ENCODE data around the gene CYBRD1. TPM values are rescaled to one million over a fixed set of nuclear protein-coding genes. Genes with fewer than 3 reads are reported as not detected.
A peak's percentile ranks its signal among the peaks of the same experiment; 100 is the strongest.

Gene CYBRD1
- total and polyA plus RNA-seq, 2 donors (not counting 1 experiment from before 2014, with no cell fraction given) = 227 to 250 TPM

- Histone ChIP-seq H3K27ac (ENCODE audit: insufficient read depth, low read length) (peak overlapping the region; percentile 78), H3K27me3 (ENCODE audit: control insufficient read depth, insufficient read depth, low read length) (no peaks in the 10 kb centered on the region), H3K4me1 (ENCODE audit: control insufficient read depth, extremely low read depth, insufficient read depth, low read length) (peaks cover 5% of the 10 kb centered on the region), H3K36me3 (ENCODE audit: control insufficient read depth, insufficient read depth, low read length) (no peaks in the 10 kb centered on the region), H4K20me1 (ENCODE audit: control insufficient read depth, extremely low read depth, insufficient read depth, low read length) (no peaks in the 10 kb centered on the region), H3K4me3 (replicated peaks in 1 of 4; ENCODE audit: control extremely low read depth in 1 of 4, insufficient read depth in 1 of 4, low read depth in 3 of 4, low read length in 4 of 4) (peak overlapping the region; percentile 58 to 96 (median 90)), H3K9ac (ENCODE audit: insufficient read depth, low read length) (peak overlapping the region; percentile 38), H3K79me2 (ENCODE audit: control insufficient read depth, insufficient read depth, low read length) (peaks cover 28% of the 10 kb centered on the region), H3K4me2 (ENCODE audit: extremely low read depth, insufficient read depth, low read length) (peak overlapping the region; percentile 59), H3K9me3 (ENCODE audit: control insufficient read depth, insufficient read depth, low read depth, low read length) (no peaks in the 10 kb centered on the region), H2AFZ (ENCODE audit: low read length) (peak overlapping the region; percentile 61)
- no peak for DNase-seq (ENCODE audit: low read depth in 2 of 2)
- no peak for TF ChIP-seq EZH2 (IDR thresholded peaks at IDR 0.05; ENCODE audit: low read length, missing control alignments)
- TF ChIP-seq, protein P1, sequence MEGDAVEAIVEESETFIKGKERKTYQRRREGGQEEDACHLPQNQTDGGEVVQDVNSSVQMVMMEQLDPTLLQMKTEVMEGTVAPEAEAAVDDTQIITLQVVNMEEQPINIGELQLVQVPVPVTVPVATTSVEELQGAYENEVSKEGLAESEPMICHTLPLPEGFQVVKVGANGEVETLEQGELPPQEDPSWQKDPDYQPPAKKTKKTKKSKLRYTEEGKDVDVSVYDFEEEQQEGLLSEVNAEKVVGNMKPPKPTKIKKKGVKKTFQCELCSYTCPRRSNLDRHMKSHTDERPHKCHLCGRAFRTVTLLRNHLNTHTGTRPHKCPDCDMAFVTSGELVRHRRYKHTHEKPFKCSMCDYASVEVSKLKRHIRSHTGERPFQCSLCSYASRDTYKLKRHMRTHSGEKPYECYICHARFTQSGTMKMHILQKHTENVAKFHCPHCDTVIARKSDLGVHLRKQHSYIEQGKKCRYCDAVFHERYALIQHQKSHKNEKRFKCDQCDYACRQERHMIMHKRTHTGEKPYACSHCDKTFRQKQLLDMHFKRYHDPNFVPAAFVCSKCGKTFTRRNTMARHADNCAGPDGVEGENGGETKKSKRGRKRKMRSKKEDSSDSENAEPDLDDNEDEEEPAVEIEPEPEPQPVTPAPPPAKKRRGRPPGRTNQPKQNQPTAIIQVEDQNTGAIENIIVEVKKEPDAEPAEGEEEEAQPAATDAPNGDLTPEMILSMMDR (conservative IDR thresholded peaks at IDR 0.05 in 1 of 2, IDR thresholded peaks at IDR 0.05 in 1 of 2; ENCODE audit: low read depth in 1 of 2, low read length in 2 of 2) = no peak
Measured at GRCh38 chr2:171521361-171522051, 768 bp upstream of the CYBRD1 start.

DNA sequence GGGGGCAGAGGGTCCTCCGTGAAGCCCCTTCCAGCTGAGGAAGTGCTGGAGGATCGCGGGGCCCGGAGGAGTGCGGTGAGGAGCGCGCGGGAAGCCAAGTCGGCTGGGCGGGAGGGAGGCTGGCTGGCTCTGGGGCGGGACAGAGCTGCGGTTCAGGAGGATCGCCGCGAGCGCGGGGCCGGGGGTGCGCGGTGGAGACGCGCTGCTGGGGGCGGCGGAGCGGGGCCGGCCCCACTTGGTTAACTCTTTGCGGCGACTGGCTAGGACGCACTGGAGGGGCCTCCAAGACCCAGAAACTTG is 464 bp downstream of the CYBRD1 start:
- Histone ChIP-seq H3K4me3 (replicated peaks in 1 of 4; ENCODE audit: control extremely low read depth in 1 of 4, insufficient read depth in 1 of 4, low read depth in 3 of 4, low read length in 4 of 4) (peak overlapping the region; percentile 73 to 96 (median 90)), H3K27me3 (ENCODE audit: control insufficient read depth, insufficient read depth, low read length) (no peaks in the 10 kb centered on the region), H3K4me2 (ENCODE audit: extremely low read depth, insufficient read depth, low read length) (peak overlapping the region; percentile 87), H2AFZ (ENCODE audit: low read length) (peak overlapping the region; percentile 71), H4K20me1 (ENCODE audit: control insufficient read depth, extremely low read depth, insufficient read depth, low read length) (no peaks in the 10 kb centered on the region), H3K4me1 (ENCODE audit: control insufficient read depth, extremely low read depth, insufficient read depth, low read length) (peaks cover 5% of the 10 kb centered on the region), H3K27ac (ENCODE audit: insufficient read depth, low read length) (peak overlapping the region; percentile 78), H3K36me3 (ENCODE audit: control insufficient read depth, insufficient read depth, low read length) (no peaks in the 10 kb centered on the region), H3K9me3 (ENCODE audit: control insufficient read depth, insufficient read depth, low read depth, low read length) (no peaks in the 10 kb centered on the region), H3K9ac (ENCODE audit: insufficient read depth, low read length) (peak overlapping the region; percentile 75), H3K79me2 (ENCODE audit: control insufficient read depth, insufficient read depth, low read length) (peaks cover 34% of the 10 kb centered on the region)
- TF ChIP-seq, protein P1 (conservative IDR thresholded peaks at IDR 0.05 in 1 of 2, IDR thresholded peaks at IDR 0.05 in 1 of 2; ENCODE audit: low read depth in 1 of 2, low read length in 2 of 2) = no peak
- no peak for TF ChIP-seq EZH2 (IDR thresholded peaks at IDR 0.05; ENCODE audit: low read length, missing control alignments)
- peak in 1 of 2 donors; percentile 57 for DNase-seq (ENCODE audit: low read depth in 2 of 2)

- Histone ChIP-seq H3K9ac (ENCODE audit: insufficient read depth, low read length) (peak overlapping the region; percentile 75), H3K4me3 (replicated peaks in 1 of 4; ENCODE audit: control extremely low read depth in 1 of 4, insufficient read depth in 1 of 4, low read depth in 3 of 4, low read length in 4 of 4) (peak overlapping the region; percentile 73 to 96 (median 90)), H3K4me1 (ENCODE audit: control insufficient read depth, extremely low read depth, insufficient read depth, low read length) (peaks cover 5% of the 10 kb centered on the region), H3K36me3 (ENCODE audit: control insufficient read depth, insufficient read depth, low read length) (no peaks in the 10 kb centered on the region), H2AFZ (ENCODE audit: low read length) (peak overlapping the region; percentile 79), H3K4me2 (ENCODE audit: extremely low read depth, insufficient read depth, low read length) (peak overlapping the region; percentile 87), H3K27ac (ENCODE audit: insufficient read depth, low read length) (peak overlapping the region; percentile 78), H3K79me2 (ENCODE audit: control insufficient read depth, insufficient read depth, low read length) (peaks cover 37% of the 10 kb centered on the region), H4K20me1 (ENCODE audit: control insufficient read depth, extremely low read depth, insufficient read depth, low read length) (no peaks in the 10 kb centered on the region), H3K9me3 (ENCODE audit: control insufficient read depth, insufficient read depth, low read depth, low read length) (no peaks in the 10 kb centered on the region), H3K27me3 (ENCODE audit: control insufficient read depth, insufficient read depth, low read length) (no peaks in the 10 kb centered on the region)
- peak; percentile 81 to 83 for DNase-seq (ENCODE audit: low read depth in 2 of 2)
- TF ChIP-seq, protein P1 (conservative IDR thresholded peaks at IDR 0.05 in 1 of 2, IDR thresholded peaks at IDR 0.05 in 1 of 2; ENCODE audit: low read depth in 1 of 2, low read length in 2 of 2) = no peak
- TF ChIP-seq EZH2 (IDR thresholded peaks at IDR 0.05; ENCODE audit: low read length, missing control alignments) = no peak
Measured at GRCh38 chr2:171523088-171524017, 1.1 kb downstream of the CYBRD1 start.
